ENCODE measurements around the gene MYO15B. TPM values are rescaled to one million over a fixed set of nuclear protein-coding genes. Genes with fewer than 3 reads are reported as not detected.
"Not testable (repeated sequence)": the region's sequence is repeated elsewhere in the genome, so short reads cannot be mapped to it uniquely, and the experiment has no call there.

The MYO15B gene
- total and polyA plus RNA-seq, 2 experiments from 2014 or later: 124 to 153 TPM

DNA sequence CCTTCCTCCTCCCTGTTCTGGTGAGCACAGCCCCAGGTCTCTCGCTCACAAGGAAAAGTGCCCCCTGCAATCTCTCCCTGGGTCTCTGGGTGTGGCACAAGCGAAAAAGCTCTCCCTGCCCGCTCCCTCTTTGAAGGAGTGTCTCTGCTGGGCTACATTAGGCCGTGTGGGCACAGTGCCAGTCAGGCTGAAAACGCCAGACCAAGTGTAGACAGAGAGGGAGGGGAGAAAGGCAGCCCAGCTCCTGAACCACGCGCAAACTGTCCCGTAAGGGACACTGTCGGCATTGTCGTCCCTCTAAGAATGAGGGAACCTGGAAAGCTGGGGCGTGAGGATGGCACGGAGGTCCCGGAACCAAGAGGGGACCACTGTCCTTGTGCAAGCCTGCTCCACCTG is 49.5 kb downstream of the MYO15B start:
- H2AFZ ChIP-seq: no peak overlapping the region
- no peak overlapping the region for H3K4me3 ChIP-seq
- H3K9me3 ChIP-seq (ENCODE audit: low read depth): no peaks in the 10 kb centered on the region
- peaks cover 30% of the 10 kb centered on the region for H3K4me1 ChIP-seq (ENCODE audit: insufficient read depth)
- no peaks in the 10 kb centered on the region for H3K9me2 ChIP-seq (replicated peaks; ENCODE audit: insufficient read depth)
- H3K27ac ChIP-seq: no peak overlapping the region
- DNase-seq (ENCODE audit: low spot score): no peak
- TF ChIP-seq, protein P1, sequence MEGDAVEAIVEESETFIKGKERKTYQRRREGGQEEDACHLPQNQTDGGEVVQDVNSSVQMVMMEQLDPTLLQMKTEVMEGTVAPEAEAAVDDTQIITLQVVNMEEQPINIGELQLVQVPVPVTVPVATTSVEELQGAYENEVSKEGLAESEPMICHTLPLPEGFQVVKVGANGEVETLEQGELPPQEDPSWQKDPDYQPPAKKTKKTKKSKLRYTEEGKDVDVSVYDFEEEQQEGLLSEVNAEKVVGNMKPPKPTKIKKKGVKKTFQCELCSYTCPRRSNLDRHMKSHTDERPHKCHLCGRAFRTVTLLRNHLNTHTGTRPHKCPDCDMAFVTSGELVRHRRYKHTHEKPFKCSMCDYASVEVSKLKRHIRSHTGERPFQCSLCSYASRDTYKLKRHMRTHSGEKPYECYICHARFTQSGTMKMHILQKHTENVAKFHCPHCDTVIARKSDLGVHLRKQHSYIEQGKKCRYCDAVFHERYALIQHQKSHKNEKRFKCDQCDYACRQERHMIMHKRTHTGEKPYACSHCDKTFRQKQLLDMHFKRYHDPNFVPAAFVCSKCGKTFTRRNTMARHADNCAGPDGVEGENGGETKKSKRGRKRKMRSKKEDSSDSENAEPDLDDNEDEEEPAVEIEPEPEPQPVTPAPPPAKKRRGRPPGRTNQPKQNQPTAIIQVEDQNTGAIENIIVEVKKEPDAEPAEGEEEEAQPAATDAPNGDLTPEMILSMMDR (IDR thresholded peaks at IDR 0.05; ENCODE audit: poor library complexity): no peak
- no peak for TF ChIP-seq EZH2phosphoT487 (IDR thresholded peaks at IDR 0.05; ENCODE audit: low read depth, severe bottlenecking, unreplicated experiment)
- H3K79me2 ChIP-seq: no peaks in the 10 kb centered on the region
- no peaks in the 10 kb centered on the region for H3K36me3 ChIP-seq (replicated peaks; ENCODE audit: insufficient read depth, low read depth)
- no peaks in the 10 kb centered on the region for H4K20me1 ChIP-seq (ENCODE audit: insufficient read depth, poor library complexity, severe bottlenecking)
- 95% methylated on average over 13 of the region's 13 CpGs for WGBS (ENCODE audit: low lambda C conversion rate, missing lambda C conversion rate)
- no peaks in the 10 kb centered on the region for H3K27me3 ChIP-seq
- H3K4me2 ChIP-seq: no peak overlapping the region

DNA sequence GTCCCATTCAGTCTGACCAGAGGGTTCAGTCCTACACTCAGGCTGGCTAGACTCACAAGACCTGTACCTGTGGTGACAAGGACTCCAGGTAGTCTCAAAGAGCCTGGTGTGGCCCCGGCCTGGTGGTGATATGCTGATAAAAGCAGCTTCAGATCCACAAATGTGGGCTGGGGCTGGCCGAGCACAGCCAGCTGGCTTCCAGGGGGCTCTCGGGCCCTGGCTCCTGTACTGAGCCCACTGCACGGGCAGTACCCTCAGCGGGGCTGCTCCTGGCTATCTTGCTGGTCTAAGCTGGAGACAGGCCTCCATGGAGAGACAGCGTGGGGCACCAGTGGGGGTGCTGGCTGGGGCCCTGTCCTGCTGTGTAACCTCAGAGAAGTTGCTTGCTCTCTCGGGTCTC is 50.0 kb downstream of the MYO15B start:
- Histone ChIP-seq H2AFZ (no peak overlapping the region), H3K4me2 (no peak overlapping the region), H3K27me3 (no peaks in the 10 kb centered on the region), H3K79me2 (no peaks in the 10 kb centered on the region), H4K20me1 (ENCODE audit: insufficient read depth, poor library complexity, severe bottlenecking) (no peaks in the 10 kb centered on the region), H3K27ac (no peak overlapping the region), H3K9me2 (replicated peaks; ENCODE audit: insufficient read depth) (no peaks in the 10 kb centered on the region), H3K4me3 (no peak overlapping the region), H3K36me3 (replicated peaks; ENCODE audit: insufficient read depth, low read depth) (no peaks in the 10 kb centered on the region), H3K4me1 (ENCODE audit: insufficient read depth) (peaks cover 34% of the 10 kb centered on the region), H3K9me3 (ENCODE audit: low read depth) (no peaks in the 10 kb centered on the region)
- TF ChIP-seq, protein P1 (IDR thresholded peaks at IDR 0.05; ENCODE audit: poor library complexity): no peak
- no peak for TF ChIP-seq EZH2phosphoT487 (IDR thresholded peaks at IDR 0.05; ENCODE audit: low read depth, severe bottlenecking, unreplicated experiment)
- no peak for TF ChIP-seq EZH2 (IDR thresholded peaks at IDR 0.05; ENCODE audit: borderline replicate concordance)
- no peak for DNase-seq (ENCODE audit: low spot score)
- 92% methylated on average over 7 of the region's 7 CpGs for WGBS (ENCODE audit: low lambda C conversion rate, missing lambda C conversion rate)

DNA sequence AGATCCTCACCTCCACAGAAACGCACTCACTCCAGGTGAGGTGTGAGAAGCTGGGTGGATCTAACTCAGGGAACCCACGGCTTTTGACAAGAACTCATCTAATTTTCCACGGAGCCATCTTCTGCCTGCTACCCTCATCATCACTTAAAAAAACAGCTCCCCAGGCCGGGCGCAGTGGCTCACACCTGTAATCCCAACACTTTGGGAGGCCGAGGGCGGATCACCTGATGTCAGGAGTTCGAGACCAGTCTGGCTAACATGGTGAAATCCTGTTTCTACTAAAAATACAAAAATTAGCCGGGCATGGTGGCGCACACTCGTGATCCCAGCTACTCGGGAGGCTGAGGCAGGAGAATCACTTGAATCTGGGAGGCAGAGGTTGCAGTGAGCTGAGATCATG is 50.4 kb downstream of the MYO15B start:
- peaks cover 35% of the 10 kb centered on the region for H3K4me1 ChIP-seq (ENCODE audit: insufficient read depth)
- H3K79me2 ChIP-seq; H4K20me1 ChIP-seq (ENCODE audit: insufficient read depth, poor library complexity, severe bottlenecking); H3K27ac ChIP-seq; H3K36me3 ChIP-seq (replicated peaks; ENCODE audit: insufficient read depth, low read depth); DNase-seq (ENCODE audit: low spot score); H3K27me3 ChIP-seq; H3K9me3 ChIP-seq (ENCODE audit: low read depth); H3K4me2 ChIP-seq; H3K4me3 ChIP-seq; H3K9me2 ChIP-seq (replicated peaks; ENCODE audit: insufficient read depth); H2AFZ ChIP-seq: not testable (repeated sequence)
- WGBS (ENCODE audit: low lambda C conversion rate, missing lambda C conversion rate): 94% methylated on average over 12 of the region's 12 CpGs

DNA sequence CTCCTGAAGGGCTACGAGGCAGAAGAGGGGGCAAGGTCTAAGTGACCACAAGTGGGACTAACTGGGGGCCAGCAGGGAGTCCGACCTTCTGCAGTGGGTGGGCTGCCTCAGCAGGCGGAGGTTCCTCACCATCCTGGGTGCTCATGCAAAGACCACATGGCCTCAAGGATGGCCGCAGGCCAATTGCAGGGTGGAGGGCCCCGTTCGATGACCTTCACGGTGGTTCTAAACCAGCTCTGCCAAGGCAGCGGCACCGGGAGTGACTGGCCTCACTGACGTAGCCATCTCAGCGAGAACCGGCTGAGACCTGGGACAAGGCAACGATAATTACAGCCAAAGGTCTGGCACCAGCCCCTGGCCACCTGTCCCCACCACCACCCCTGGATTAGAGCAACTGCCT is 51.3 kb downstream of the MYO15B start:
- H3K27me3 ChIP-seq: no peaks in the 10 kb centered on the region
- H3K36me3 ChIP-seq (replicated peaks; ENCODE audit: insufficient read depth, low read depth): no peaks in the 10 kb centered on the region
- H3K4me3 ChIP-seq: no peak overlapping the region
- no peaks in the 10 kb centered on the region for H3K9me3 ChIP-seq (ENCODE audit: low read depth)
- H3K79me2 ChIP-seq: peaks cover 2% of the 10 kb centered on the region
- H3K27ac ChIP-seq: no peak overlapping the region
- H4K20me1 ChIP-seq (ENCODE audit: insufficient read depth, poor library complexity, severe bottlenecking): no peaks in the 10 kb centered on the region
- no peak overlapping the region for H3K4me2 ChIP-seq
- 97% methylated on average over 13 of the region's 13 CpGs for WGBS (ENCODE audit: low lambda C conversion rate, missing lambda C conversion rate)
- TF ChIP-seq EZH2 (IDR thresholded peaks at IDR 0.05; ENCODE audit: borderline replicate concordance) (no peak), EZH2phosphoT487 (IDR thresholded peaks at IDR 0.05; ENCODE audit: low read depth, severe bottlenecking, unreplicated experiment) (no peak)
- TF ChIP-seq, protein P1 (IDR thresholded peaks at IDR 0.05; ENCODE audit: poor library complexity): no peak
- no peak overlapping the region for H2AFZ ChIP-seq
- H3K9me2 ChIP-seq (replicated peaks; ENCODE audit: insufficient read depth): no peaks in the 10 kb centered on the region
- peaks cover 28% of the 10 kb centered on the region for H3K4me1 ChIP-seq (ENCODE audit: insufficient read depth)
- no peak for DNase-seq (ENCODE audit: low spot score)
